ENCODE data around the gene SECISBP2. TPM values are rescaled to one million over a fixed set of nuclear protein-coding genes. Genes with fewer than 3 reads are reported as not detected.

SECISBP2 gene
- total RNA-seq, 2 donors from 2014 or later = 43.1 to 76.2 TPM

DNA sequence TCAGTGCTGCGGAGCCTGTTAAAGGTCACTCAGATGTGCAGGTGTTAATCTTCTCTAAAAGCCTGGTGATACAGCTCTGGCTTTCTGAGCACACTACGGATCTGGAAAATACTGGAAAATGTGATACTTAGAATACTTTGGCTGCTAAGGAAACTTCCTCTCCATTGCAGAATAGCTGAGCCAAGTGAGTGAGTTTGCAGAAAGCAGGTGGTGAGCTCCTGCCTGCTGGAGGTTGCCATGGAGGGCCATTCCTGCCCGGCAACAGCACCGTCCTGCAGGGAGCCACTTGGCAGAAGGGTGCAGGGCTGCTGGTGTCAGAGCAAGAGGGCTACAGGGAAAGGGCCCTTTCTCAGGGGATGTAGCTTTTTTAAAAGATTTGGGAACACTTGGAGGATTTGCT, 40.7 kb downstream of the SECISBP2 start:
- Histone ChIP-seq H3K9me3 (no peaks in the 10 kb centered on the region), H3K36me3 (peaks cover 15 to 19% of the 10 kb centered on the region in 2 donors), H3K4me1 (replicated peaks) (no peaks in the 10 kb centered on the region), H3K4me3 (no peak overlapping the region), H3K27me3 (replicated peaks; ENCODE audit: insufficient read depth) (no peaks in the 10 kb centered on the region), H3K27ac (no peak overlapping the region)
- DNase-seq (ENCODE audit: low spot score) = no peak
- TF ChIP-seq POLR2A (IDR thresholded peaks at IDR 0.05) = no peak
- TF ChIP-seq, protein P1, sequence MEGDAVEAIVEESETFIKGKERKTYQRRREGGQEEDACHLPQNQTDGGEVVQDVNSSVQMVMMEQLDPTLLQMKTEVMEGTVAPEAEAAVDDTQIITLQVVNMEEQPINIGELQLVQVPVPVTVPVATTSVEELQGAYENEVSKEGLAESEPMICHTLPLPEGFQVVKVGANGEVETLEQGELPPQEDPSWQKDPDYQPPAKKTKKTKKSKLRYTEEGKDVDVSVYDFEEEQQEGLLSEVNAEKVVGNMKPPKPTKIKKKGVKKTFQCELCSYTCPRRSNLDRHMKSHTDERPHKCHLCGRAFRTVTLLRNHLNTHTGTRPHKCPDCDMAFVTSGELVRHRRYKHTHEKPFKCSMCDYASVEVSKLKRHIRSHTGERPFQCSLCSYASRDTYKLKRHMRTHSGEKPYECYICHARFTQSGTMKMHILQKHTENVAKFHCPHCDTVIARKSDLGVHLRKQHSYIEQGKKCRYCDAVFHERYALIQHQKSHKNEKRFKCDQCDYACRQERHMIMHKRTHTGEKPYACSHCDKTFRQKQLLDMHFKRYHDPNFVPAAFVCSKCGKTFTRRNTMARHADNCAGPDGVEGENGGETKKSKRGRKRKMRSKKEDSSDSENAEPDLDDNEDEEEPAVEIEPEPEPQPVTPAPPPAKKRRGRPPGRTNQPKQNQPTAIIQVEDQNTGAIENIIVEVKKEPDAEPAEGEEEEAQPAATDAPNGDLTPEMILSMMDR (IDR thresholded peaks at IDR 0.05) = no peak
- TF ChIP-seq POLR2AphosphoS5 (IDR thresholded peaks at IDR 0.05) = no peak
- intact Hi-C loops (cut with DNase I) = no loop called here
- 58% methylated on average over 4 of the region's 4 CpGs for WGBS

DNA sequence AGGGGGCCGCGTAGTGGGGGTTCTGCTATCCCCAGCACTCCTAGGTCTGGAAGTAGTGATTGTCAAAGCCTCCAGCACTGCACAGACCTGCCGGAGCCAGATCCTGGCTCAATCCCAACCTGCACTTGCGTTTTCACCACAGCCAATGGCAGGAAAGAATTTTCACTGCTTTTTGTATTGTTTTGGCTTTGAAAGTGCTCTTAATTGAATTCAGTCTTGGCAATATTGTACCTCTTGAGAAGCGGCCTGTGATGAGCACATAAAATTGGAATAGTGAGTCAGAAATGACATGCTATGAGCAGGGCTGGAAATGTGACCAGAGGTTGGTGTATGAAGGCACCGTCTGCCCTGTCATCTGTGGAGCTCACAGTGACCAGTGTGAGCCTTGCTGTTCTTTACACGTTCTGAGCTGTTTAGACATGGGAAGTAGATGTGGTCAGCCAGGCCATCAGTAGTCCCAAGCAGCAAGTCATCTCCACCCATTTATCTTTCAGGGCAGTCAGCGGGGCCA, 41.5 kb downstream of the SECISBP2 start:
- TF ChIP-seq POLR2A (IDR thresholded peaks at IDR 0.05) (no peak), POLR2AphosphoS5 (IDR thresholded peaks at IDR 0.05) (no peak)
- TF ChIP-seq, protein P1 (IDR thresholded peaks at IDR 0.05) = no peak
- H3K4me3 ChIP-seq = no peak overlapping the region
- H3K9me3 ChIP-seq = no peaks in the 10 kb centered on the region
- H3K27ac ChIP-seq = no peak overlapping the region
- peaks cover 15 to 19% of the 10 kb centered on the region in 2 donors for H3K36me3 ChIP-seq
- no peaks in the 10 kb centered on the region for H3K27me3 ChIP-seq (replicated peaks; ENCODE audit: insufficient read depth)
- DNase-seq (ENCODE audit: low spot score) = no peak
- H3K4me1 ChIP-seq (replicated peaks) = no peaks in the 10 kb centered on the region
- intact Hi-C loops (cut with DNase I) = no loop called here
- WGBS = 59% methylated on average over 8 of the region's 8 CpGs

- TF ChIP-seq POLR2AphosphoS5 (IDR thresholded peaks at IDR 0.05) (no peak), POLR2A (IDR thresholded peaks at IDR 0.05) (no peak)
- TF ChIP-seq, protein P1 (IDR thresholded peaks at IDR 0.05) = no peak
- WGBS = 55% methylated on average over 3 of the region's 3 CpGs
- no peaks in the 10 kb centered on the region for H3K27me3 ChIP-seq (replicated peaks; ENCODE audit: insufficient read depth)
- intact Hi-C loops (cut with DNase I) = no loop called here
- H3K4me1 ChIP-seq (replicated peaks) = no peaks in the 10 kb centered on the region
- no peak for DNase-seq (ENCODE audit: low spot score)
- no peak overlapping the region for H3K27ac ChIP-seq
- H3K4me3 ChIP-seq = no peak overlapping the region
- no peaks in the 10 kb centered on the region for H3K9me3 ChIP-seq
- H3K36me3 ChIP-seq = peaks cover 15 to 19% of the 10 kb centered on the region in 2 donors
Measured at GRCh38 chr9:89360465-89360864, 42.2 kb downstream of the SECISBP2 start.

- intact Hi-C loops (cut with DNase I) = no loop called here
- no peak for DNase-seq (ENCODE audit: low spot score)
- peaks cover 15 to 19% of the 10 kb centered on the region in 2 donors for H3K36me3 ChIP-seq
- no peak overlapping the region for H3K27ac ChIP-seq
- H3K9me3 ChIP-seq = no peaks in the 10 kb centered on the region
- TF ChIP-seq POLR2AphosphoS5 (IDR thresholded peaks at IDR 0.05) (no peak), POLR2A (IDR thresholded peaks at IDR 0.05) (no peak)
- TF ChIP-seq, protein P1 (IDR thresholded peaks at IDR 0.05) = no peak
- 91% methylated on average over 6 of the region's 6 CpGs for WGBS
- H3K27me3 ChIP-seq (replicated peaks; ENCODE audit: insufficient read depth) = no peaks in the 10 kb centered on the region
- no peak overlapping the region for H3K4me3 ChIP-seq
- no peaks in the 10 kb centered on the region for H3K4me1 ChIP-seq (replicated peaks)
Measured at GRCh38 chr9:89361031-89361430, 42.7 kb downstream of the SECISBP2 start.
